Fibroblast of skin of left biceps (primary cell): ENCODE results near the gene QRSL1.
A peak's percentile ranks its signal among the peaks of the same experiment; 100 is the strongest.
"Not testable (repeated sequence)": the region's sequence is repeated elsewhere in the genome, so short reads cannot be mapped to it uniquely, and the experiment has no call there.

ENCODE experiments used
- DNase-seq, 2 experiments: peaks; one replicate each; pipeline ENCODE4 v3.0.0-alpha.2; 2013; ENCODE audit warnings: low read depth in 2 of 2

QRSL1 gene

GRCh38 chr6:106629103-106629858, at the start of gene QRSL1, which contains the start of gene RTN4IP1:
QRSL1 (plus strand) TSS chr6:106629578; CDS start chr6:106629682, 104 bp downstream.
RTN4IP1 (minus strand) TSS chr6:106629498; CDS start chr6:106629021, 477 bp downstream.
- peak; percentile 78 to 82 for DNase-seq

- DNase-seq = no peak
These were observed 47.9 kb upstream of the QRSL1 start for GRCh38 chr6:106581468-106581867.

- DNase-seq = no peak
These were observed 42.5 kb upstream of the QRSL1 start for GRCh38 chr6:106586815-106587415.

- DNase-seq = not testable (repeated sequence)
These were observed 40.4 kb upstream of the QRSL1 start for GRCh38 chr6:106588937-106589336.

GRCh38 chr6:106591111-106591825, 38.1 kb upstream of the QRSL1 start:
- DNase-seq = peak; percentile 23 to 27

GRCh38 chr6:106599440-106599839, 29.9 kb upstream of the QRSL1 start:
- DNase-seq = no peak

GRCh38 chr6:106600329-106600728, 29.0 kb upstream of the QRSL1 start:
- DNase-seq = no peak

GRCh38 chr6:106608080-106608668, 21.2 kb upstream of the QRSL1 start:
- DNase-seq = no peak

- DNase-seq = no peak
These were observed 19.7 kb upstream of the QRSL1 start for GRCh38 chr6:106609699-106610098.

GRCh38 chr6:106611030-106611429, 18.3 kb upstream of the QRSL1 start:
- DNase-seq = no peak

GRCh38 chr6:106612671-106613416, 16.5 kb upstream of the QRSL1 start:
- DNase-seq = no peak

GRCh38 chr6:106613590-106613989, 15.8 kb upstream of the QRSL1 start:
- no peak for DNase-seq

- no peak for DNase-seq
These were observed 15.2 kb upstream of the QRSL1 start for GRCh38 chr6:106614166-106614565.

- no peak for DNase-seq
These were observed 14.7 kb upstream of the QRSL1 start for GRCh38 chr6:106614592-106615257.

GRCh38 chr6:106617302-106617701, 12.1 kb upstream of the QRSL1 start:
- no peak for DNase-seq

- no peak for DNase-seq
These were observed 11.5 kb upstream of the QRSL1 start for GRCh38 chr6:106617857-106618256.

- no peak for DNase-seq
These were observed 11.1 kb upstream of the QRSL1 start for GRCh38 chr6:106618324-106618723.

- DNase-seq = no peak
These were observed 10.2 kb upstream of the QRSL1 start for GRCh38 chr6:106619223-106619622.

- DNase-seq = peak in 1 of 2 experiments; percentile 19
These were observed 8.3 kb upstream of the QRSL1 start for GRCh38 chr6:106620931-106621672.

GRCh38 chr6:106622412-106622811, 7.0 kb upstream of the QRSL1 start:
- DNase-seq = no peak
